Osteoblast (primary cell): ENCODE data around the gene CRIP2. TPM values are rescaled to one million over a fixed set of nuclear protein-coding genes. Genes with fewer than 3 reads are reported as not detected.

Source experiments
- DNase-seq: peaks from one replicate; pipeline ENCODE4 v3.0.0; 2011; ENCODE audit warnings: low spot score, mixed read lengths; ENCODE audit not compliant: insufficient read length; ENCODE audit errors: missing footprints
- H2AFZ ChIP-seq: 2 replicates; pipeline ENCODE4 v1.6.0; 2011; ENCODE audit warnings: mild to moderate bottlenecking, low read length
- H3K27ac ChIP-seq: 2 replicates; pipeline ENCODE4 v1.5.1; 2011; ENCODE audit warnings: mild to moderate bottlenecking, low read depth, low read length, moderate library complexity
- H3K27me3 ChIP-seq: 2 replicates; pipeline ENCODE4 v1.6.0; 2012; ENCODE audit warnings: mild to moderate bottlenecking, control low read depth, inconsistent platforms, low read length, moderate library complexity; ENCODE audit not compliant: insufficient read depth
- H3K36me3 ChIP-seq: 2 replicates; pipeline ENCODE4 v1.5.1; 2011; ENCODE audit warnings: mild to moderate bottlenecking, low read length, control low read depth, moderate library complexity; ENCODE audit not compliant: insufficient read depth
- H3K4me1 ChIP-seq: 2 replicates; pipeline ENCODE4 v1.5.1; 2011; ENCODE audit warnings: mild to moderate bottlenecking, low read length, control low read depth, moderate library complexity; ENCODE audit not compliant: insufficient read depth
- H3K4me2 ChIP-seq: 2 replicates; pipeline ENCODE4 v1.6.0; 2011; ENCODE audit warnings: mild to moderate bottlenecking, low read length; ENCODE audit not compliant: insufficient read depth
- H3K4me3 ChIP-seq: fragments of 200-600 bp; sonication (generic); 3 replicates; pipeline ENCODE4 v1.5.1; 2012; ENCODE audit warnings: mild to moderate bottlenecking, low read length, inconsistent platforms; ENCODE audit not compliant: insufficient read depth
- H3K79me2 ChIP-seq: 2 replicates; pipeline ENCODE4 v1.6.0; 2012; ENCODE audit warnings: mild to moderate bottlenecking, low read length, control low read depth, inconsistent platforms; ENCODE audit not compliant: insufficient read depth
- H3K9me3 ChIP-seq: 2 replicates; pipeline ENCODE4 v1.5.1; 2011; ENCODE audit warnings: low read depth, low read length, control low read depth
- H4K20me1 ChIP-seq: 2 replicates; pipeline ENCODE4 v1.6.0; 2012; ENCODE audit warnings: mild to moderate bottlenecking, low read length, control low read depth; ENCODE audit not compliant: insufficient read depth
- CTCF ChIP-seq: IDR thresholded peaks from 2 replicates; pipeline ENCODE4 v1.5.1; 2011; ENCODE audit warnings: mild to moderate bottlenecking, low read depth, low read length, moderate library complexity; ENCODE audit errors: extremely low read depth
- total RNA-seq: library from RNA; depleted of rRNA; stranded (reverse); fragments of >200 nt; gene quantifications from 2 replicates; pipeline ENCODE4 v1.2.3, GENCODE V29; 2012

Gene CRIP2
- total RNA-seq, 1 donor: 43.8 TPM

- Histone ChIP-seq H3K36me3 (no peaks in the 10 kb centered on the region), H3K79me2 (no peaks in the 10 kb centered on the region), H3K9me3 (no peaks in the 10 kb centered on the region), H4K20me1 (no peaks in the 10 kb centered on the region), H3K27ac (no peak overlapping the region), H3K4me2 (no peak overlapping the region), H3K4me3 (no peak overlapping the region), H3K4me1 (peaks cover 16% of the 10 kb centered on the region), H3K27me3 (peaks cover 22% of the 10 kb centered on the region), H2AFZ (no peak overlapping the region)
- TF ChIP-seq CTCF: no peak
- no peak for DNase-seq
These were observed 9.7 kb downstream of the CRIP2 start for GRCh38 chr14:105484069-105484996.

GRCh38 chr14:105484997-105485393, 10.4 kb downstream of the CRIP2 start:
- TF ChIP-seq CTCF: no peak
- Histone ChIP-seq H3K27me3 (peaks cover 22% of the 10 kb centered on the region), H4K20me1 (no peaks in the 10 kb centered on the region), H3K27ac (no peak overlapping the region), H3K4me2 (no peak overlapping the region), H2AFZ (no peak overlapping the region), H3K9me3 (no peaks in the 10 kb centered on the region), H3K36me3 (no peaks in the 10 kb centered on the region), H3K4me1 (peaks cover 16% of the 10 kb centered on the region), H3K4me3 (no peak overlapping the region), H3K79me2 (no peaks in the 10 kb centered on the region)
- no peak for DNase-seq

DNA sequence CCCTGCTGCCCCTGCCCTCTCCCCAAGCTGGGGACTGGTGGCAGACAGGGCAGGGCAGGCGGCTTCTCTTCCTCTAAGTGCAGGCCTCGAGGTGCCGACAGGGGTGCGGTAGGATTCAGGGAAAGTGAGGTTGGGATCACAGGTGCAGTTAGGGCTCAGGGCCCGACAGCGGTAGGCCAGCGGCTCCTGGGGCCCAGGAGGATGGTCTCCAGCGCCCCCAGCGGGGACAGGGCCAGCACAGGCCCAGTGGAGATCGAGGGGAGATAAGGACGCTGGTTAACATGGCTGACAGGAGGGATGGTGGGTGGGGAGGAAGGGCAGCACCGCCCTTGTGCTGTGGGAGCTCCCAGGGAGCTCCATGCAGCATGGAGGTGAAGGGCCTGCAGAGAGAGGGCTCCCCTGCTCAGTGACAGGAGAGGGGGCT, 11.1 kb downstream of the CRIP2 start:
- Histone ChIP-seq H3K79me2 (no peaks in the 10 kb centered on the region), H3K36me3 (no peaks in the 10 kb centered on the region), H3K9me3 (no peaks in the 10 kb centered on the region), H3K4me2 (no peak overlapping the region), H3K27ac (no peak overlapping the region), H2AFZ (no peak overlapping the region), H4K20me1 (no peaks in the 10 kb centered on the region), H3K27me3 (peaks cover 22% of the 10 kb centered on the region), H3K4me3 (no peak overlapping the region), H3K4me1 (peaks cover 20% of the 10 kb centered on the region)
- no peak for TF ChIP-seq CTCF
- DNase-seq: no peak

- TF ChIP-seq CTCF: no peak
- H3K4me2 ChIP-seq: peak within 1 kb of the TSS; percentile 28
- H3K79me2 ChIP-seq: no peaks in the 10 kb centered on the region
- no peaks in the 10 kb centered on the region for H3K9me3 ChIP-seq
- H3K27me3 ChIP-seq: peaks cover 22% of the 10 kb centered on the region
- no peaks in the 10 kb centered on the region for H4K20me1 ChIP-seq
- no peak within 1 kb of the TSS for H3K27ac ChIP-seq
- no peak for DNase-seq
- H3K36me3 ChIP-seq: no peaks in the 10 kb centered on the region
- H3K4me3 ChIP-seq: peak within 1 kb of the TSS; percentile 33
- H3K4me1 ChIP-seq: peaks cover 14% of the 10 kb centered on the region
- H2AFZ ChIP-seq: no peak within 1 kb of the TSS
These were observed 11.7 kb downstream of the CRIP2 start, which contains the start of gene CRIP1 for GRCh38 chr14:105486163-105486973. Gene CRIP1 (plus strand): TSS chr14:105486886. CDS start chr14:105487260, 374 bp downstream.
